ENCODE measurements around the gene PTGS1.

- no peak for TF ChIP-seq CTCF (IDR thresholded peaks at IDR 0.05)
- TF ChIP-seq EZH2 (IDR thresholded peaks at IDR 0.05) = no peak
Observed at GRCh38 chr9:122396614-122397148, 25.9 kb downstream of the PTGS1 start.

Measured in neural progenitor cell (in vitro differentiated cells).